GM19035 (cell line): ENCODE measurements around the gene ARFGEF3.
"Not testable (repeated sequence)": the region's sequence is repeated elsewhere in the genome, so short reads cannot be mapped to it uniquely, and the experiment has no call there.

ENCODE experiments used
- ATAC-seq: cut with Tn5 transposase; IDR thresholded peaks from one replicate; pipeline ENCODE4 v1.9.1; 2021; ENCODE audit not compliant: unreplicated experiment

Gene ARFGEF3

DNA sequence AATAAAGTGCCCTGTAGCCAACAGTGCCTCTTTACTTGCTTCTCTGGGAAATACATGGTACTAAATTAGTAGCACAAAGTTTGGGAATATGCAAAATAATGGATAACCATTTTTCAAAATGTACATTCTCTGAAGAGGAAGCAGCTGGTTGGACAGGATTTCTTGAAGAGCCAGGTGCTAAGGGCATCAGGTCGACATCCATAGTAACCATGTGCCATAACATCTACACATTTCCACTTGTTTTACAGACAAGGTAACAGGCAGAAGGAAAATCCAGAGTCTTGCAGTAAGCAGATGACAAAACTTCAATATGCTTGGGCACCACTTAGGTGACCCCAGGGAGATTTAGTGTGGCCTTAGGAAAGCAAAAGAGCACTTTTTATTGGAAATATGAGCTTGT is 179.4 kb downstream of the ARFGEF3 start:
- no peak for ATAC-seq

GRCh38 chr6:138343112-138343511 is 181.4 kb downstream of the ARFGEF3 start:
- no peak for ATAC-seq

DNA sequence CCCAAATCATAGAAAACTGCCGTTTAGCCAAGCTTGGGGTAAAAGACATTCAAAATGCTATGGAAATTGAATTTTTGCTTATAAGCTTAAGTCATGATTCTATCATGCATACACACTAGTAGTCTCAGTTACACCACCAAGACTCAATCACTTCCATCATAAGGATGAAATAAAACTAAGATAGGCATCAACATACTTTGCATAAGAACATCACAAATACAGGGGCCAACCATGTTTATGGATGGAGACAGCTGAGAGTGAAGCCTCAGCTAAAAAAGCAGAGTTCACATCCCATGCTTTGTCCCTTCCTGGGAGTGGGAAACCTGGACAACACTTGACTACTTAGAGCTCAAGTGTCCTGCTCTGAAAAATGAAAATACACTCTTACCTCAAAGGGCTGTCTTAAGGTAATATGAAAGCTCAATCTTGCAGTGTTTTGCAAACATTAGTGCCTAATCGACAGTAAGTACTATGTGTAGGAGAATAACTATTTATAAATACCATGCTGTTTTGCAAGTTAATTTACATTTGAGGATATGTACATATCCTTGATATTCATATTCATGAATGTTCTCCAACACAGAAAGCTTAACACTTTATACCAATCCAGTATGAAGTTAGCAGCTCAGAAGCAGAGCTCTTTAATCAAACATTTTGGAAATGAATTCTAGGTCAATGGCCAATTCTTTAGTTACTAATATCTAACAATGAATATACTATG is 184.0 kb downstream of the ARFGEF3 start:
- ATAC-seq: no peak

GRCh38 chr6:138346302-138347195 is 184.8 kb downstream of the ARFGEF3 start:
- ATAC-seq: no peak

DNA sequence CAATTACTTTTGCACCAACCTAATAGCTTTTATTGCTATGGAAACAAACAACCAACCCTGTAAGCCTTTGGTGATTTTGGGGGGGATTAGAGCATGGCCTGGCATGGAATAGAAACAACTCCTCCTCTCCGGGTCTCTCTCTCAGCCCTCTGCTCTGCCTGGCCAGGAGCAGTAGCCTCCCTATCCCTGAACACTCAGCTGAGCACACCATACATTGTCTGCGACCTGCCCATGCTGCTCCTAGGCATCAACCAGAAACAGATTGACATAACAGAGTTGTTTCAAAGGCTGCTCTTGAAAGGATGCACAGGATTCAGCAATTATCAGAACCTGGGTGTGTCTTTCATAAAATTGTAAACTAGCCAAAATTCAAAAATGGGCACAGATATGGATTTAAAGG is 186.1 kb downstream of the ARFGEF3 start:
- no peak for ATAC-seq

DNA sequence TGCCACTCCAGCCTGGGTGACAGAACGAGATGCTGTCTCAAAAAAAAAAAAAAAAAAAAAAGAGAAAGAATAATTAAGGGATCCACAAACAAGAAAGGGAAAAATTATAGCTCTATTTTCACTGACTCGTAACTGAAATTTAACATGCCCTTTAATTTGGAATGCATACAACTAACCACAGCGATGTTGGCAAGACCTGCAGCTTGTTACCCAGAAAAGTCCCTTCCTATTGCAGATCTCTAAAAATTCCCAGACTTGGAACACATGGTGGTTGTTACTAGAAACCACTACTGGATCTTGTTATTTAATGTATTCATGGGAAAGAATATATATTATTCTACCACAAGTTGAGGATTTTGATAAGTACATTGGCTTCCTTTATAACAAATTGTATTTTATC is 188.2 kb downstream of the ARFGEF3 start:
- no peak for ATAC-seq

DNA sequence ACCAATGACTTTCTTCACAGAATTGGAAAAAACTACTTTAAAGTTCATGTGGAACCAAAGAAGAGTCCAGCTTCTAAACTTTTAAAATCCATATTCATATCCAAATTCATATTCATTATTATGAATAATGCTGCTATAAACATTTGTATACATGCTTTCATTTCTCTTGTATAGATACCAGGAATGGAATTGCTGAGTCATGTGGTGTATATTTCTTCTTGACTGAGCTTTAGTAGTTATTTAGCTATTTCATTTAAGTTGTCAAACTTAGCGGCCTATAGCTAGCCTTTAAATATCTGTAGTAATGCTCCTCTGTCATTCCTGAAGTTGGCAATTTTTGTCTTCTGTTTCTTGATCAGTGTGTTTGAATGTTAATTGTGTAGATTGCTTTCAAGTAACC is 196.2 kb downstream of the ARFGEF3 start:
- ATAC-seq: no peak

- not testable (repeated sequence) for ATAC-seq
Observed at GRCh38 chr6:138368684-138369083, 206.9 kb downstream of the ARFGEF3 start.

GRCh38 chr6:138370631-138371451 is 209.1 kb downstream of the ARFGEF3 start:
- ATAC-seq: no peak

GRCh38 chr6:138371452-138371711 is 209.6 kb downstream of the ARFGEF3 start:
- no peak for ATAC-seq

DNA sequence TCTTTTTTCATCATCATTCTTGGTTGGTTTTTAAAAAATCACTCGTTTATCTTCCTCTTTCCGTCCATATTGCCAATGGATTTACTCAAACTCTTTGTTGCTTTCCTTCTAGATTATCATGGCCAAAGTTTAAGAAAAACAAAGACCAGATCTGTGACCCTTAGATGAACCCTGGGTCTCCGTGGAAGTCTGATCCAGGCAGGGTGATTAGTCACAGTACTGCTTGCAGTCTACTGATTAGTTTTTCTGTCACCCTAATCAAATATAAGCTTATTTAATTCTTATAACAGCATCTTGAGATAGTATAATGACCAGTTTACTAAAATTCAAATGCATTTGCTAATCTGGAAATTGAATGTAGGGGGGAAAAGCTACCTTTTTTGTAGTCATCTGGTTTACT is 210.0 kb downstream of the ARFGEF3 start:
- ATAC-seq: no peak

DNA sequence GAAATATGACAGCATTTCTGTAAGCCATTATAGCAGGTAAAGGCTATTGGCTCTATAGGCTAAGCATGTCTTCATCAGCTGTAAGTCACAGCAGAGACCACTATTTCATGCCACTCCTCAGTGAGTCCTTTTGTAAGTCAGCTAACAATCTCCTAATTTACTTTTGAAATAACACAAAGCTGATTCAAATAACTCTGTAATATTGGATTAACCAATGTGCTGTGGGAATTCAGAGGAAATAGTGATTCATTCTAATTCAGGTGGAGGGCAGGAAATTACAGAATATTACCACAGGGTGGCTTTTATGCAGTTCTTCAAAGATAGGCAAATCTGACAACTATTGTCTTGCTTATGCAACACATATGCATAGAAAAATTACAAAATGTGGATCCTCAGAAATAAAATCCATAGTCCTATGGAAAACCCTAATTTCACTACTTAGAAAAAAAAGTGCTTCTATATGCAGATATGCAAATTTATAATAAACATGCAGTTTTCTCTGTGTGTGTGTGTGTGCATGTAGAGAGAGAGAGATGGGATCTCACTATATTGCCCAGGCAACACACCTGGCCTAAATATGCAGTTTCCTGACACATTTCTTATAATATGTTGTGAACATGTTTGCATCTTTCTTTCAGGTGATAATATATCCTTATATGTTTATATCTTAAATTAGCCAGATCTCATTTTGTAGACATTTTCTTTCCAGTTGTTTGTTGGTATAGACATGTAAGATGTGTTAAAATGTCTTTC is 211.1 kb downstream of the ARFGEF3 start:
- ATAC-seq: no peak

DNA sequence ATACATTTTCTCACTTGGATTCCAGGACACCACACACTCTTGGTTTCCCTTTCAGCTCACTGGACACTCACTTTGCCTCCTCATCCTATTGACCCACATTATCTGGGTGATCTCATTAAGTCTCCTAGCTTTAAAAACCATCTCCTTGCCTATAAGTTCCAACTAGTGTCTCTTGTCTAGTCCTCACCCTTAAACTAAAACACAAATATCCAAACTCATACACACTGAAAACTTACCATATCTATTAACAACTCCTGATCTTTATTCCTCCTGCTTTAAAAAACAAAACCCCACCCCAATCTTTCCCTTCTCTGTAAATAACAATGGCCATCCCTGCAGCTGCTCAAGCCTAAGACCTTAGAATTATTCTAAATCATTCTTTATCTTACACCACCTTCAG is 212.5 kb downstream of the ARFGEF3 start:
- ATAC-seq: no peak

DNA sequence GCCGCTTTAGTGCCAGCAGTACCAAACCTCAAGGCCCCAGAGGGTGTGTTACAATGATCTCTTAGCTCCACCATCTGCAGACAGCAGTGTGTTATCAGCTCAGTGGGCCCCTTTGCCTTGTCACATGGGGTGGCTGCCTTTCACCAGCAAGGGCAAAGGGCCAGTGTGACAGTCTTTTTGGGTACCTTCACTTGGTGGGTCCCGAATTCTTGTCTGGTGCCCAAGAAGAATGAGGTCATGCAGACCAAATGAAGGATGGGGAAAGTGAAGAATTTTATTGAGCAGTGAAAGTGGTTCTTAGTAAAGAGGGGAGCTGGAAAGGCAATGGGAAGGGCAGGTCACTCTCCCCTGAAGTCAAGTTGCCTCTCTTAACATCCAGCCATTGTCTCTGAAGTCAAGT is 213.1 kb downstream of the ARFGEF3 start:
- ATAC-seq: no peak

- ATAC-seq: no peak
Observed at GRCh38 chr6:138377042-138377441, 215.3 kb downstream of the ARFGEF3 start.

DNA sequence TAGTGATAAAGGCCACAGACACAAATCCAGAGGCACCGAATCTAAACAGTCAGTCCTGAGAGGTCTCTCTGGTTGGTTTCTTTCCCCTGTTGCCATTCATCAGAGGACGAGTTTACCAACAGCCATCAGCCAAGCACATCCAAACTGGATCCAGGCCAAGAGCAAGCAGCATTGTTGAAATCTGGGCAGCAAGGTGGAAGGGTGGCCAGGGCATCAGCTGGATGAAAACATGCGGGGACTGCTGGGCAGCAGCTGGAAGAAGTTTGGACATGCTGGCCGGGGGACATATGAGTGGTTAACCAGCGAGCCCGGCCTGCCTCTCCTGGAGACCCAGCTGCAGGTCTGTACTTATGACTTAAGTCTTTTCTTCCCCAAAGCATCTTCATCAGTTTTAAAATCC is 216.1 kb downstream of the ARFGEF3 start, which contains the start of gene SMIM28:
SMIM28 (plus strand) TSS at position 62 of the 400 bp plus-strand sequence; CDS start at position 230, 168 bp downstream.
- ATAC-seq: no peak

DNA sequence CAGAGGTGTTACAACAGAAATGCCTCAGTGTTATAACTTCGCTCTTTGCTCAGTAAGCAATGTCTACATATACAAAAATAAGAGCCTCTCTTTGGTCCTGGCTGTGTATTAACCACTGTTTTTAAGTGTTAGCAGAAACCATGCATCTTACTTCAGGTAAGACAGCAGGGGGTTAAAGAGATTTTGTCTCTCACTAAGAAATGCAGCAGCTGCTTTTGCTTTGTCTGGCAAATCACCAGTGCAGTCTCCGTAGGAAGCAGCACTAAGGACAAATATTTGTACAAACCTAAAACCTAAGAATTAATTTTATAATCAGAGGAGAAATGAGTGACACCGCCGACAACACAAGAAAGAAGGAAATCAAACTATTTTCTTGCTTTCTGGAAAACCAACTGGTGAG is 216.7 kb downstream of the ARFGEF3 start:
- no peak for ATAC-seq

- ATAC-seq: no peak
Observed at GRCh38 chr6:138382498-138383265, 220.9 kb downstream of the ARFGEF3 start.

DNA sequence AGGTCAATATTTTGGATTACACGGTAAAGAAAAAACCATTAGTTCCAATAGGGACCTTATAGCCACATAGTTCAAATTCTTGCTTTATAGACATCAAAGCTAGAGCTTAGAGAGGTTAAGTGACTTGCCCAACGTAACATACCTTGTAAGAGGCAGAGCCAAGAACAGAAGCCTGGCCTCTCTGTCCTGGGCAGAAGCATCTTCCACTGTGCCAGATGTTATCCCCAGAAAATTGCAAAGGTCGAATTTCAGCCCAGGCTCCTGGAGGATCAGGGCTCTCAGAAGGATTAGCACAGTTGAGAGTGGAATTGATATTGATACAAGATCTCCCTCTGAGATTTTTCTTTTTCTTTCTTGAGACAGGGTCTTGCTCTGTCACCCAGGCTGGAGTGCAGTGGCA is 222.0 kb downstream of the ARFGEF3 start:
- ATAC-seq: no peak

DNA sequence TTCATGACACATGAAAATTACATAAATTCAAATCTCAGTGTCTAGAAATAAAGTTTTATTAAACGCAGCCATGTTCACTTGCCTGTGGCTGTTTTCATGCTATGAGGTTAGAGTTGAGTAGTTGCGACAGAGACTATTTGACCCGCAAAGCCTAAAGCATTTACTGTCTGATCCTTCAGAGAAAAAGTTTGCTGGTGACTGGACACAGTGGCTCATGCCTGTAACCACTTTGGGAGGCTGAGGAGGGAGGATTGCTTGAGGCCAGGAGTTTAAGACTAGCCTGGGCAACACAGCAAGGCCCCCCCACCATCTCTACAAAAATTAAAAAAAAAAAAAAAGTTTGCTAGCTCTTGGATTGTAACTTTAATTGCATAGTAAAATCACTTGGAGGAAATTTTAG is 225.2 kb downstream of the ARFGEF3 start:
- ATAC-seq: no peak
